ENCODE data around the gene EEIG2.
"Not testable (repeated sequence)": the region's sequence is repeated elsewhere in the genome, so short reads cannot be mapped to it uniquely, and the experiment has no call there.

The EEIG2 gene

GRCh38 chr1:108559215-108560186 is at the start of gene EEIG2:
Gene EEIG2, plus strand, starts transcription at chr1:108560100. Its CDS starts 329 bp downstream, at chr1:108560429.
- DNase-seq = peak; percentile 92 to 93

- no peak for DNase-seq
These were observed 48.1 kb upstream of the EEIG2 start for GRCh38 chr1:108511764-108512163.

- DNase-seq = peak in 1 of 2 donors; percentile 68
These were observed 47.5 kb upstream of the EEIG2 start for GRCh38 chr1:108512239-108513043.

GRCh38 chr1:108513044-108513415 is 46.9 kb upstream of the EEIG2 start:
- DNase-seq = no peak

GRCh38 chr1:108513914-108514313 is 46.0 kb upstream of the EEIG2 start:
- DNase-seq = not testable (repeated sequence)

- DNase-seq = not testable (repeated sequence)
These were observed 42.5 kb upstream of the EEIG2 start for GRCh38 chr1:108517301-108517897.

- no peak for DNase-seq
These were observed 37.9 kb upstream of the EEIG2 start for GRCh38 chr1:108521990-108522393.

GRCh38 chr1:108523829-108524228 is 36.1 kb upstream of the EEIG2 start:
- DNase-seq = no peak

GRCh38 chr1:108524676-108525075 is 35.2 kb upstream of the EEIG2 start:
- no peak for DNase-seq

GRCh38 chr1:108527135-108527534 is 32.8 kb upstream of the EEIG2 start:
- no peak for DNase-seq

- DNase-seq = no peak
These were observed 32.1 kb upstream of the EEIG2 start for GRCh38 chr1:108527837-108528236.

GRCh38 chr1:108531444-108531843 is 28.5 kb upstream of the EEIG2 start:
- DNase-seq = no peak

GRCh38 chr1:108532730-108533129 is 27.2 kb upstream of the EEIG2 start:
- DNase-seq = no peak

GRCh38 chr1:108533351-108534083 is 26.4 kb upstream of the EEIG2 start:
- DNase-seq = no peak

- DNase-seq = no peak
These were observed 25.1 kb upstream of the EEIG2 start for GRCh38 chr1:108534759-108535158.

- not testable (repeated sequence) for DNase-seq
These were observed 24.5 kb upstream of the EEIG2 start for GRCh38 chr1:108535315-108535897.

GRCh38 chr1:108536021-108536420 is 23.9 kb upstream of the EEIG2 start:
- not testable (repeated sequence) for DNase-seq

- not testable (repeated sequence) for DNase-seq
These were observed 23.1 kb upstream of the EEIG2 start for GRCh38 chr1:108536791-108537190.

- no peak for DNase-seq
These were observed 21.9 kb upstream of the EEIG2 start for GRCh38 chr1:108537976-108538375.

GRCh38 chr1:108540977-108541376 is 18.9 kb upstream of the EEIG2 start:
- DNase-seq = no peak

GRCh38 chr1:108541861-108542260 is 18.0 kb upstream of the EEIG2 start:
- no peak for DNase-seq

- not testable (repeated sequence) for DNase-seq
These were observed 12.4 kb upstream of the EEIG2 start for GRCh38 chr1:108547493-108547892.
